Fibroblast of upper back skin (primary cell): ENCODE data around the gene GLYR1.

ENCODE experiments used
- DNase-seq: peaks from one replicate; pipeline ENCODE4 v3.0.0-alpha.2; 2013

Gene GLYR1

GRCh38 chr16:4846503-4846900 is 586 bp downstream of the GLYR1 start:
- peak; percentile 11 for DNase-seq

DNA sequence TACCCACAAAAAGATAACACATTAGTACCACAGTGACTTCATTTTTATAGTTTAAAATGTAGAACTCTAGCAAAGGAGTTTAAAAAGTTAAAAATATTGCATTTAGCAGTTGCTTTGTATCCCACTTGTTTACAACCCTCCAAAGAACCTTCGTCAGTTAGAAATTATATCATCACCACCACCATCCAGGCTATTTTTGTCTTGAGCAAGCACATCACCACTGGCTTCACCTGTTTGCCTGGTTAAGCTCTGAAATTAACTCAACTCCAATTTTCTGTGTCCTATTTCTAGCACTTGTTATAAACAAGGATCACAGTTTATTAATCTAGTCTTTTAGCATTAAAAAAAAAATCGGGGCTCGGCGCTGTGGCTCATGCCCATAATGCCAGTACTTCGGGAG is 6.1 kb downstream of the GLYR1 start:
- DNase-seq = no peak

DNA sequence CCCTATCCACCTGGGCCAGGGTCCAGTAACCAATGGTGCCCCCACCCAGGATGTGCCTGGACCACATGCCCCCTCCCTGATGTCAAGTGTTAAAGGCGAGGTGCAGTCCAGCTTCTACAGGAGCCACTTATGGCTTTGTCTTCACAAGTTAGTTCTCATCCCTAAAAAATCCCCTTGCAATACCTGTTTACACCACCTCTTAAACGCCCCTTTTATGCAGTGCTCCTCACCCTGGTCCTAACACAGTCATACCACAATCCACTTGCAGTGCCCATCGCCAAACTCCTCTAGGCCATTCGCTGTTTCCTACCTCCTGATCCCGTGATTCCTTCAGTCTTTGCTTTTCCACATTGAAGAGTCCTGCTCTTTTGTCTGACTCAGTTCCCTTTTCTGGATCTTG is 7.1 kb downstream of the GLYR1 start:
- no peak for DNase-seq

GRCh38 chr16:4837733-4838501 is 9.2 kb downstream of the GLYR1 start:
- no peak for DNase-seq

GRCh38 chr16:4836727-4837126 is 10.4 kb downstream of the GLYR1 start:
- no peak for DNase-seq

- no peak for DNase-seq
Measured at GRCh38 chr16:4833584-4833983, 13.5 kb downstream of the GLYR1 start.

DNA sequence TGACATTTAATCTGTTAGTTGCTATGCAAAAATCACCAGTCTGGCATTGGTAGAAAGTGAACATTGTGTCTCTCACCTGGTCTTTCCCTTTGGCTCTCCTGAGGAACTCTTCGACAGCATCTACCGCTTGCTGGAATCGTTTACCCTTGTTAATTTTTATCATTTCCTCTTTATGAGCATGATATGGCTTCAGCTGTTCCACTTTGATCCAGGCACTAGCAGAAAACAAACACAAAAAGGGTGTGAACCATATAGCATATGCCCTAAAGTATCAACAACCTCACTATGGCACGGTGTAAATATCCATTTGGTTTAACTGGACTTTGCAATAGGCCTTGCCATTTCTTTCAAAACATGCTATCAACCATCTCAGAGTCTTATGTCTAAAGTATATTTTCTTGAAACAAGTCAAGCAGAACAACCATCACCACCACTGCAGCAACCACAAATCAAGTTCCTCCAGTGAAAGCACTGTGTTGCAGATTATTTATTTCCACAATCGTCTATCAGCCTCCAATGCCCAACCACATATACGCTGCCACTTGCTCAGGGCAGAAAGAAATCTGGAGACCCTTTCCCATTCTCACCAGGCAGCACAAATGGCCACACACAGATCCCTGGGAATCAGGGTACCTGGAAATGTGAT is 14.3 kb downstream of the GLYR1 start:
- DNase-seq = no peak

DNA sequence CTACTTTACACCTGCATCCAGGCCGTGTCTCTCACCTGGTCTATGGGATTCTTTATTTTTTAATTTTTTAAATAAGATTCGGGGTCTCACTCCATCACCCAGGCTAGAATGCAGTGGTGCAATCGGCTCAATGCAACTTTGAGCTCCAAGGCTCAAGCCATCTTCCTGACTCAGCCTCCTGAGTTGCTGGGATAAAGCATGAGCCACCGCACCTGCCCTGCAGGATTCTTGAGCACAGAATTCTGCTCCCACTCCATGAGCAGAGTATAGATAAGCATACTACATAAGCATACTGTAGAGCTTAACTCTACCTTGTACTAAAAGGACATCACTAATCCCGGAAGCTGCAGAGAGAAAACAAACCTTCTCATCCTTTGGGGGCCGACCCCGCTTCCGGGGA is 15.5 kb downstream of the GLYR1 start:
- DNase-seq = no peak

DNA sequence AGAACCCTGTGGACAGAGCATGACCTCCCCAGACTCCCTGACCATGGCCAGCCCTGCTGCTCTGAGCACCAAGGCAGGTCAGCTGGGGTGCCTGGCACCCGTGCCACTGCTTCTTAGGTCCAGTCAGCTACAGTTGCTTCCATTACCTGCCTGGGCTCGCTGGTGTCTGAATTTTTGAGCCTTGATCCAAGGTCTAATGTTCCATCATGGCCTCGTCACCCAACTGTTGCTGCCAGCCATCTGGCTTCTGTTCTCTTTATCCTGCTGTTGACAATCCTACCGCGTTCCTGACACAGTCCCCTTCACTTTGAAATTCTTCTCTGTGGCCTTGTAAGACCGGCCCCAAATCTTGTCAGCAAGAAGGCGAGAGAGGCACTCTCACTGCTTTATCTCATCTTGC is 16.7 kb downstream of the GLYR1 start:
- DNase-seq = no peak

- no peak for DNase-seq
Measured at GRCh38 chr16:4828567-4829321, 18.3 kb downstream of the GLYR1 start.

DNA sequence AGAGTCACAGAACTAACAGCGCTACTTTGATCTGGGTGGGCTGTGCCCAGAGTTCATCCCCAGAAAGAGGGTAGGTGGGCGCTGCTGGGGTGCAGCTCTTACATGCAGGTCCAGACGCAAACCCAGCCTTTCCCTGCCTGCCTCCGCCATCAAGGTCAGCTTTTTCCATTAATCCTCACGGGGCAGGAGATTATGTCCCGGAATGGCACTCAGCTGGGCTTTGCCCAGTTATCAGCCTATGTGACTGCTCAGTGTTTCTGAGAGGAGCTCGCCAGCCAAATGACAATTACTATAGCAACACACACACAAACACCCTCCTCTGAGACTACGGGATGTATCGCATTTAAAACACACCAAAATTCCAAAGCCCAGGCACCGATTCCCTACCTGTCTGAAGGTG is 20.1 kb downstream of the GLYR1 start:
- DNase-seq = no peak

- no peak for DNase-seq
Measured at GRCh38 chr16:4826526-4826925, 20.6 kb downstream of the GLYR1 start.

DNA sequence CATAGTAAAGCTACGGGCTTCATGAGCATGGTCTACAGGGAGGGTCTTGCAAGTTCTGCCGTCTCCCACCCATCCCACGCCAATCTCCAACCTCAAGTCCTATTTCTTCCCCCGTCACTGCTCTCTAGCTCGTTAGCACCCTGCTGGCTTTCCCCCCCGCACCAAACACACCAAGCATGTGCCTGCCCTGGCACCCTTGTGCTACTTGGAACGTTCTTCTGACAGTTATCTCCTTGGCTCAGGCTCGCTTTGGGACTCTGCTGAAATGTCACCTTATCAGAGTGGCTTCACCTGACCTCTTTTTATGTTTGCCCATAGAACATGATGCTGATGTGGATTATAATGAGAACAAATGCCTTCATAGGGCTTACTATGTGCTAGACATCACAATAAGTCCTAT is 21.9 kb downstream of the GLYR1 start:
- DNase-seq = no peak

GRCh38 chr16:4820652-4821051 is 26.4 kb downstream of the GLYR1 start:
- no peak for DNase-seq

DNA sequence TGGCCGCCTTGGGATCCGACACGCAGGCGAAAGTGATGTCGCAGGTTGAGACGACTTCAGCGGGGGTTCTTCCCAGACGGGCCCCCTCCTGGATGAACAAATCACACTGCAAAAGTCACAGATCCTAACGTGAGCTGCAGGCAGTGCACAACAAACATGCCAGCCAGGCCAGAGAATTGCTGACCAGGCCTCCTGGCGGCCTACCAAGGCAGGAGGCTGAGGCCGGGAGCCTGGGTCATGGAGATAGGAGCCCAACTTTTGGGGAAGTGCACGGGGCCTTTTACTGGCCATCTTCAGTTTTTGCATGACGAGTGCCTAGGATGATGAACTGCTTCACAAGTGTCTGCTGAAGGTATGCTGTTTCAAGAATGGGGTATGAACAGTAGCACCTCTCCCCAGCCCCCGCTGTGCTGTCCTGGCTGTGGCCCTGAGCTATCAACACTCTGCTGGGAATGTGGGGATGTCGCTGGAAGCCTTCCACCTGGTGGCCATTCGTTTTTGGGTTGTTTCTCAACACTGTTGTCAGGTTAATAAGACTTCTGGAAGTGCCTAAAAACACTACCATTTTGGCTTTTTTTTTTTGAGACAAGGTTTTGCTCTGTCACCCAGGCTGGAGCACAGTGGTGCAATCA is 32.4 kb downstream of the GLYR1 start:
- DNase-seq = no peak

DNA sequence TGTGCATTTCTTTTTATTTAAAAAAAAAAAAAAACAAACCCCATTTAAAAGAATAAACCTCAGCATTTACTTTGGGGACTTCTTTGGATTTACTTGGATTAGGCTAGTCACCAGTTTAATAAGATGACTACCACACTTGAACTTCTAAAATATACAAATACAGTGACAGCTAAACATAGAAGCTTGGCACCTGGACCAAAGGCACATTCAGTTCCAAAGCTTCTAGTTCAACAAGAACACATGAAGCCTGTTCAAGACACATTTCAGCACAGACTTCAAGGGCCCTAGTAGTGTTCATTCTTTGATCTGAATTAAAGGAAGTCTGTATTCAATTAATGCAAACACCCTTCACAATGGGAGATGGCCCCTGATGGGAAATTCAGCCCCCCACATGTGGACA is 33.0 kb downstream of the GLYR1 start:
- no peak for DNase-seq

GRCh38 chr16:4813251-4814003 is 33.7 kb downstream of the GLYR1 start:
- DNase-seq = no peak

DNA sequence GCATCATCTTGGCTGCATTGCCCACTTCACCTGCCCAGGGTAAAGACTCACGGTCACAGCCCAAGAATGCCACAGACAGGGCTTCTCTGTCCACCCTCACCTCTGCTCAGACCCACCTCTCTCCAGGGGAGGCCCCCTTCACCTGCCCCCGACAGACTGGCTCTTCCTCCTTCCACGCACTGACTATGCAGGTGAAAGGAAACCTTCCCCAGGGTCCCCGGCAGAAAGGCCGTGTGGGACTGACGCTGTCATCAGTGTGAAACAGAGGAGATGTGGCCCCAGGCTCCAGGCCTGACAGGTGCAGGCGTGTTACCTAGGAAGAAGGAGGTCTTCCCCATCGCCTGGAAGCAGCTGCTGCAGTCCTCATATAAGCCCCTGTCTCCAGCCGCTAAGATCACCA is 35.3 kb downstream of the GLYR1 start:
- DNase-seq = no peak

- no peak for DNase-seq
Measured at GRCh38 chr16:4811242-4811641, 35.8 kb downstream of the GLYR1 start.

DNA sequence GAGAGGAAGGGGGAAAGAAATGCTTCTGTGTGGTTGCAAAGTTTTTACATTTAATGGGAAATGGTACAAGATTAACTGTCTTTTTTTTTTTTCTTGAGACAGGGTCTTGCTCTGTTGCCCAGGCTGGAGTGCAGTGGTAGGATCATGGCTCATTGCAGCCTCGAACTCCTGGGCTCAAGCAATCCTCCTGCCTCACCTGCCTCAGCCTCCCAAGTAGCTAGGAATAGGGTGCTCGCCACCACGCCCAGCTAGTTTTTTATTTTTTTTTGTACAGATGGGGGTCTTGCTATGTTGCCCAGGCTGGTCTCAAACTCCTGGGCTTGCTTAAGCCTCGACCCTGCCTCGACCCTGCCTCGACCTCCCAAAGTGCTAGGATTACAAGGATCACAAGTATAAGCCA is 40.8 kb downstream of the GLYR1 start:
- DNase-seq = no peak

- DNase-seq = no peak
Measured at GRCh38 chr16:4805231-4805630, 41.9 kb downstream of the GLYR1 start.

GRCh38 chr16:4803898-4804762 is 43.0 kb downstream of the GLYR1 start:
- DNase-seq = no peak
